Cardiac fibroblast (primary cell): ENCODE results near the gene BOK.
A peak's percentile ranks its signal among the peaks of the same experiment; 100 is the strongest.

Source experiments
- DNase-seq, 2 donors: peaks; one replicate each; pipeline versions ENCODE4 v3.0.0 to v3.0.0-alpha.2; 2010; ENCODE audit warnings: low read depth in 2 of 2
- H3K4me3 ChIP-seq, 2 donors: replicated peaks in 1 of 2; 1 replicate in 1 of 2; 2 replicates in 1 of 2; pipeline ENCODE4 v1.5.1; 2011; ENCODE audit warnings: low read depth in 2 of 2, low read length in 2 of 2, mild to moderate bottlenecking in 2 of 2, moderate library complexity in 1 of 2
- CTCF ChIP-seq: IDR thresholded peaks from one replicate; pipeline ENCODE4 v1.5.1; 2011; ENCODE audit warnings: low read depth, mild to moderate bottlenecking, low read length, inconsistent platforms

BOK gene

GRCh38 chr2:241539616-241540374 is 18.8 kb upstream of the BOK start:
- no peak for TF ChIP-seq CTCF
- no peak for DNase-seq
- no peak overlapping the region for H3K4me3 ChIP-seq

- peak in 1 of 2 donors; percentile 67 for DNase-seq
- peak overlapping the region; percentile 11 to 48 for H3K4me3 ChIP-seq
- no peak for TF ChIP-seq CTCF
These were observed 18.2 kb upstream of the BOK start for GRCh38 chr2:241540401-241540770.

- peak overlapping the region; percentile 35 to 48 for H3K4me3 ChIP-seq
These were observed 17.6 kb upstream of the BOK start for GRCh38 chr2:241540771-241541561.

GRCh38 chr2:241541564-241542277 is 16.8 kb upstream of the BOK start:
- no peak for DNase-seq
- H3K4me3 ChIP-seq, result peak overlapping the region; percentile 32 to 35
- no peak for TF ChIP-seq CTCF

More at GRCh38 chr2:241540771-241541561, 17.6 kb upstream of the BOK start:
- no peak for TF ChIP-seq CTCF
- peak; percentile 65 to 67 for DNase-seq

- no peak for DNase-seq
- TF ChIP-seq CTCF, result no peak
- no peak overlapping the region for H3K4me3 ChIP-seq
These were observed 16.3 kb upstream of the BOK start for GRCh38 chr2:241542278-241542605.

GRCh38 chr2:241545106-241545505 is 13.4 kb upstream of the BOK start:
- no peak for TF ChIP-seq CTCF
- DNase-seq, result peak; percentile 77 to 78
- no peak overlapping the region for H3K4me3 ChIP-seq
